Glomerular visceral epithelial cell (primary cell): Measurements from ENCODE around the gene TEX11.
"Not testable (repeated sequence)": the region's sequence is repeated elsewhere in the genome, so short reads cannot be mapped to it uniquely, and the experiment has no call there.

Source experiments
- DNase-seq: peaks from one replicate; pipeline ENCODE4 v3.0.0-alpha.2; 2016; ENCODE audit errors: extremely low spot score

Gene TEX11

DNA sequence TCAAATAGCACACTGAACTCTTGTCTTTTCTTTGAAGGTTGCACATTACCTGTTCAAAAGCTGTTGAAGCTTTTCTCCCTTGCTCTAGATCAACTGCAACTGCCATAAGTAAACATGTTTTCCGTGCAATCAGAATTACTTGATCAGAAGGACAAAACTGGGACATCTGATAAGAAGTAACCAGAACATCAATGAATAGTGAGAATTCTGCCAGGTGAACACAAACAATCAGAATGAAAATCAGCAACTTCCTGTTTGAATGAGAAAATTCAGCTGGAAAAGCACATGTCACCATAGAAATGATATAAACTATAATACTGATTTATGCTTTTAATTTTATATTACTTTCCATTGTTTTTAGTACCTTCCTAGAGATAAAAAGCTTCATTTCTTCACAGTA is 303.2 kb downstream of the TEX11 start:
- no peak for DNase-seq

DNA sequence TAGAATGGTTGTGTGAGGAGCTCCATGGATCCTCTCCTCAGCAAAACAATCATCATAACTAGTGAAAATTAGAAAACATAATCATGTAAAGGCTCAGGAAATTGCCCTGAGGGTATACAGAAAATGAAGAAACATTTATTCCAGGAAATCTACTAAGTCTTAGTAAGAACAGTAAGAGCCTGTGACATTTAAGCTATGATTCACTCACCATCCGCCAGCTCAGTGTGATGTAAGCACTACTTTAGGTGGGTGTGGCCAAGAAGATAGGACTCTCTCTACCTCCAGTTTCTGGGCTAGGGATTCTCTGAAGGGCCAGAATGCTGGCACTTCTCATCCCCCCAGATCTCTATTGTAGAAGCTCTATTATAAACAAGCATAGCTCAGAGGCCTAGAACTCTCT is 316.4 kb downstream of the TEX11 start:
- peak; percentile 1 for DNase-seq

DNA sequence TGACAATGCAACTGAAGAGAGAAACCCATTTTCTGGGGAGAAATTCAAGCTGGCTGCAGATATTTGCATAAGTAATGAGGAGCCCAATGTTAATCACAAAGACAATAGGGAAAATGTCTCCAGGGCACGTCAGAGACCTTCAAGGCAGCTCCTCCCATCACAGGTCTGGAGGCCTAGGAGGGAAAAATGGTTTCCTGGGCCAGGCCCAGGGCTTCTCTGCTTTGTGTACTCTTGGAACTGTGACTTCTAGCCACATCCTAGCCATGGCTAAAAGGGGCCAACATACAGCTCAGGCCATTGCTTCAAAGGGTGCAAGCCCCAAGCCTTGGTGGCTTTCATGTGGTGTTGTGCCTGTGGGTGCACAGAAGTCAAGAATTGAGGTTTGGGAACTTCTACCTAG is 321.4 kb downstream of the TEX11 start:
- not testable (repeated sequence) for DNase-seq

DNA sequence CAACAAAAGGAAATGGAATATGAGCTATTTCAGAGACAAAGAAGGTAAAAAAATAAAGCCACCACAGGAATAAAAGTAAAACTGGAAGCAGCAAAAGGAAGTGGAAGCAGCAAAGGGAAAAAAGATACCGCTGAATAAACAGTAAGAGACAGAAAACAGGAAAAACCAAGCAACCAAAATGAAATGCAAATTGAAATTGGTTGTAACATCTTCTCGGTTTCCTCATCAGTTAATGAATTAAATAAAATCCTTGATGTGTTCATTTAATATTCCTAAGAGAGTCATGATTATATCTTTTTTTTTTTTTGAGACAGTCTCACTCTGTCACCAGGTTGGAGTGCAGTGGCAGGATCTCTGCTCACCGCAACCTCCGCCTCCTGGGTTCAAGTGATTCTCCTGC is 331.1 kb downstream of the TEX11 start:
- DNase-seq, result no peak

DNA sequence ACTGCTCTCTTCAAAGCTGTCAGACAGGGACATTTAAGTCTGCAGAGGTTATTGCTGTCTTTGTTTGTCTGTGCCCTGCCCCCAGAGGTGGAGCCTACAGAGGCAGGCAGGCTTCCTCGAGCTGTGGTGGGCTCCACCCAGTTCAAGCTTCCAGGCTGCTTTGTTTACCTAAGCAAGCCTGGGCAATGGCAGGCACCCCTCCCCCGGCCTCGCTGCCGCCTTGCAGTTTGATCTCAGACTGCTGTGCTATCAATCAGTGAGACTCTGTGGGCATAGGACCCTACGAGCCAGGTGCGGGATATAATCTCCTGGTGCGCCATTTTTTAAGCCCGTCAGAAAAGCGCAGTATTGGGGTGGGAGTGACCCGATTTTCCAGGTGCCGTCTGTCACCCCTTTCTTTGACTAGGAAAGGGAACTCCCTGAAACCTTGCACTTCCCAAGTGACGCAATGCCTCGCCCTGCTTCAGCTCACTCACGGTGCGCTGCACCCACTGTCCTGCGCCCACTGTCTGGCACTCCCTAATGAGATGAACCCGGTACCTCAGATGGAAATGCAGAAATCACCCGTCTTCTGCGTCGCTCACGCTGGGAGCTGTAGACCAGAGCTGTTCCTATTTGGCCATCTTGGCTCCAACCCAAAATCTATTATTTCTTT is 338.5 kb downstream of the TEX11 start:
- not testable (repeated sequence) for DNase-seq

DNA sequence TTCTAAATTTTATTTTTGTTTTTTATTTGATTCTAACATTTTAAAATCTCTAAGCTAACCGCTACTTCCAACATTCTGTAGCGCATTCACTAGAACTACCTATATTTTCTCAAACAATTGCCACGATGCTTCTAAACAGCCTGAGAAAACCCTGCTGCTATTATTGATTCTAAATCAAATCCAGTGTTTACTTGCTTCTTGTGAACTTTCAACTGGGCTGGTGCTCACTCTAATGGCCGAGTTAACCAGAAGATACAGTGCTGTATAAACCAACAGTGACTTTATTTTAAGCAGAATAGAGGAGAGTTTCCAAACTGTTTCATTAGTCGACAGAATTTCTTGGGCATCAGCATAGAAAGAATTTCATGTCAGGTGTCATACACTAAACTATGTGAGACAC is 353.6 kb downstream of the TEX11 start:
- DNase-seq, result no peak

DNA sequence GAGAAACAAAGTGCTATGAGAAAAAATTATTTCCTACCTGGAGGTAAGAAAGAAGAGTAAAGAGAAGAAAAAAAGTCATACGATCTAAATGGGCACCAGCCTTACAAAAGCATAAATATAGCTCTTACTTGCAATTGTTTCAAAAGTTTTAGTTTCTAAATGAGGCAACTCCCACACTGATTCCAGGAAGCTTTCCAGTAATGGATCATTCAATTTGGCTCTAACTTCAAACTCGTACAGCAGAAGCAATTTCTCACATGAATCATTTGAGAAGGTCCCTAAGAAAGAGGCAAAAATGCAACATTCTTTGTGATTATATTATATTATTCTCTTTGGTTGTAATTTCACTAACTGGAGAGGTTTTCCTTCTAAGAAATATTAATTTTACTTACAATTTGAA is 354.0 kb downstream of the TEX11 start:
- DNase-seq, result no peak

DNA sequence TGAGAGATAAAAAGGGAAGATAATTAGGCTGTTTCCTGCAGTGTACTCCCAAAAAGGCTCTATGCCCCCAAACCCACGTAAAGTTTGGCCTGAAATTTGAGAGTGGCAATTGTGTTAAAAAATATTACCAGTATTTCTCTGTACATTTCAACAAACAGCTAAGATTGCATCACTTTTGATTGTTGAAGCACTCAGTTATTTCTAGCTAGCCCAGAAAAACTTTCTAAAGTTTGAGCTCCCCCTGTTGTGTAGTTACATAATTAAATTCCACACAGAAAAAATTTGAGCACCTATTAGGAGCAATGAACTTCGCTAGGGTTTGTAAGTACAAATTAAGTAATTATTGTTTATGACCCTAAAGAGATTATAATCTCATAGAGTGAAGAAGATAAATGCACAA is 354.4 kb downstream of the TEX11 start:
- DNase-seq, result peak; percentile 1

DNA sequence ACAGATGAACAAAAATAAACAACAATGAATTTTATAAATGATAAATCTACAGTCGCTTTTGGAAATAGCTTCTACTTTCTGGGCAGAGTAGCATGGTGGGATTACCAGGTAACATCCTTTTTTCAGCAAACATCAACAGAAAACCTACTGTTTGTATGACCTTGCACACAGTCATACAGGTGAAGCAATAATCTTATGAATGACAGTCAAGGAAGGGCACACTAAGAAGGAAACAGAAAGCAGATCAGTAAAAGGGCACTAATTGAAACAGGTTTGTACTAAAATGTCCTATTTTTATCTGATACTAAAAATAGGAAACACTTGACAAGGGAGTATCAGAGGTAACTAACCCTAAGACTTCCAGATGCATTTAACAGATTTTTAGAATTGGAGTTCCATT is 355.0 kb downstream of the TEX11 start:
- DNase-seq, result no peak

DNA sequence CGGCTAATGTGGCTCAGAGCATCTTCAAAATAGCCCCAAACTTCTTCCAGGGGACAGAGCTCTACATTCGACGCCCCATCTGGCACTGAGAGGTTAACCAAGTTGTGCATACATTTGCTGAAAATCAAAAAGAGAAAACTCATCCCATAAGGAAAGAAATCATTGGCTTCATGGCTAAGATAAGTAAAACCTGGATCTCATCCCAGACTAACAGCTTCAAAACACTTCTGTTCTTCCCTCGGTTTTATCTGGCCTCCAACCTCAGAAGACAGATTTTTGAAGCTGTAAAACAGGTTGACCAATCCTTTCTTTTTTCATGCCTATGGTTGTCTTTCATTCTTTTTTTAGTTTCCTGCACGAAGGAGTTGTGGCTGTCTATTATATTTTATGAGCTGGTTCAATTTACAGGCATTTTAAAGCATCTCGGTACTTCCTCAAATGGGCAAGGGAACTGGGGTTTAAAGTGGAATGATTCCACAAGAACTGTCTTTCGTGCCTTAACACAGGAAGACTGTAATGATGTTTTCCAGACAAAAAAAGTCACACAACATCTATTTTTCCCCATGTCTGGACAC is 356.3 kb downstream of the TEX11 start:
- DNase-seq, result no peak

DNA sequence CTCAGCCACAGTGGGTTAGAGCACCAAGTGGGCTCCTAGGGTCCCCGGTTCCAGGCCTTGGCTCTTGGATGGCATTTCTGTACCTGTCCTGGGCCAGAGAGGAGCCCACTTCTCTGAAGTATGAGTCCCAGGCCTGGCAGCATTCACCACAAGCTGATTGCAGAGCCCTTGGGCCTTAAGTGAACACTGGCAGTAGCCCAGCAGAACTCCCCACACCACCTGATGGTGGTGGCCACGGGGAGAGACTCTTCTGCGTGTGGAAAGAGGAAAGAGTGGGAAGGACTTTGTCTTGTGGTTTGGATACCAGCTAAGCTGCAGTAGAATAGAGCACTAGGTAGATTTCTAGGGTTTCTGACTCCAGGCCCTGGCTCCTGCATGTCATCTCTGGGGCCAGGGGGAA is 359.1 kb downstream of the TEX11 start:
- DNase-seq, result no peak

DNA sequence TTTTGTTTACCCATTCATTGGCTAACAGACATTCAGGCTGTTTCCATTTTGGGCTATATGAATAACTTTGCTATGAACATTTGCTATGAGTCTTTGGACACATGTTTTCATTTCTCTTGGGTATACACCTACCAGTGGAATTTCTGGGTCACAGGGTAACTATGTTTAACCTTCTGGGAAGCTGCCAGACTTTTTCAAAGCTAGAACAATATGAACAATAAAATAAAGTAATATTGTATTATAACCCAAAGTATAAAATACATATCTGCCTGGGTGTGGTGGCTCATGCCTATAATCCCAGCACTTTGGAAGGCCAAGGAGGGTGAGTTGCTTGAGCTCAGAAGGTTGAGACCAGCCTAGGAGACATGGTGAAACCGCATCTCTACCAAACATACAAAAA is 373.3 kb downstream of the TEX11 start:
- DNase-seq, result no peak

DNA sequence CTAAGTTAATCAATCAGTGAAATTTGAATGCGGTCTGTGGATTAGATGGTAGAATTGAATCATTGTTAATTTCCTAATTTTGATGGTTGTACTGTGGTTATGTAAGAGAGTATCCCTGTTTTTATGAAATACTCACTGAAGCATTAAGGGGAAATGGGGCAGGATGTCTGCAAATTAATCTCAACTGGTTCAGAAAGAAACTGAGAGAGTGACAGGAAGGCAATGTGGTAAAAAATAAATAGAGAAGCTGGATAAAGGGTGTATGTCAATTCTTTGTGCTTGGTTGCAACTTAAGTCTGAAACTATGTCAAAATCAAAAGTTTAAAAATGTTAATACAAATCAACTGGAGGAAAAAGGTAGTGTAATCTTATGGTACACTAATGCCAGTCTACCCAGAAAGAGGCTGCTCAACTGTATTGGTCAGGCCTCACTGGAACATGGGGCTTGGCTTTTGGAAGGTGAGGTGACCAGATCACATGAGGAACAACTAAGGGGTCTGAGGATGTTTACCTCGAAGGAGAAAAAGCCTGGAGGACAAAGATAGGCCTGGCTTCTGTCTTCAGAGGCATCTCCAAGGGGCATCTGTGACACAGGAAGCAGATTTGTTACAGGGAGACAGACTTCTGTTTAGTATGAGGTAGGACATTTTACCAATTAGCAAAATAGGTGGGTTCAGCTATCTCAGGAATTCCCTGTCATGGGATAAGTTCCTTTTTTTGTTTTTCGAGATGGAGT is 380.7 kb downstream of the TEX11 start:
- DNase-seq, result no peak

DNA sequence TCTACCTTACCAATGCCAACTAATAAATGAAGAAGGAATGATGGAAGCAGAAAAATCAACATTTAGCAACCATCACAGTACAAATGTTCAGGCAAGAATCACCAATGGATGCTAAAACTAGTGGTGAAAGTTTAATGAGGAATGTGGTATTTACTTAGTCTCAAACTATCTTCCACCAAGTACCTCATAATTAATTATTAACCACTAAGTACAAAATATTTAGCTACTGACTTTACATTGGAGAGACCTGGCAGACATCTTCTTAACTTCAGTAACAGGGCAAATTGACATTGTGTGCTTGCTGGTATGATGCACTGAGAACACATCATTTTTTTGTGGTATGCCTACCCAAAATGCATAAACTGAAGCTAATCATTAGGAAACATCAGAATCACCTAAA is 381.5 kb downstream of the TEX11 start:
- DNase-seq, result no peak

DNA sequence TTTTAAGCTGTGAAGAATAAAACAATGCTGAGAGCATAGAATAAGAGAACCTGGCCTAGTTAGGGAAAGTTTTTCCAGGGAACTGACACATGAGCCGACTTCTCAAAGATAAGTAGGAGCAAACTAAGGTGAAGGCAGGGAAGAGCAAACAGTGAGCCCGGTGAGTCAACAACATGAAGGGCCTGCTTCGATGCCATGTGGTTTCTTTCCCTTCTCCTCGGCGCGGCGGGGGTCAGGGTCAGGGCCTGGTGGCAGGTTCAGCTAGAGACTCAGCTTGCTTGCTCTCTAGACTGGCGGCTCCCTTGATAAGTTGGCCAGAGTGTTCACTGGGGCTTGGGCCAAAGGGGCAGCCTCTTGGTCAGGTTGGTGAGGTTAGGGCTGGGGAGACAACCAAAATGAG is 382.8 kb downstream of the TEX11 start:
- DNase-seq, result no peak

DNA sequence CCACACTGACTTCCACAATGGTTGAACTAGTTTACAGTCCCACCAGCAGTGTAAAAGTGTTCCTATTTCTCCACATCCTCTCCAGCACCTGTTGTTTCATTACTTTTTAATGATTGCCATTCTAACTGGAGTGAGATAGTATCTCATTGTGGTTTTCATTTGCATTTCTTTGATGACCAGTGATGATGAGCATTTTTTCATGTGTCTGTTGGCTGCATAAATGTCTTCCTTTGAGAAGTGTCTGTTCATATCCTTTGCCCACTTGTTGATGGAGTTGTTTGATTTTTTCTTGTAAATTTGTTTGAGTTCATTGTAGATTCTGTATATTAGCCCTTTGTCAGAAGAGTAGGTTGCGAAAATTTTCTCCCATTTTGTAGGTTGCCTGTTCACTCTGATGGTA is 392.8 kb downstream of the TEX11 start:
- DNase-seq, result not testable (repeated sequence)

DNA sequence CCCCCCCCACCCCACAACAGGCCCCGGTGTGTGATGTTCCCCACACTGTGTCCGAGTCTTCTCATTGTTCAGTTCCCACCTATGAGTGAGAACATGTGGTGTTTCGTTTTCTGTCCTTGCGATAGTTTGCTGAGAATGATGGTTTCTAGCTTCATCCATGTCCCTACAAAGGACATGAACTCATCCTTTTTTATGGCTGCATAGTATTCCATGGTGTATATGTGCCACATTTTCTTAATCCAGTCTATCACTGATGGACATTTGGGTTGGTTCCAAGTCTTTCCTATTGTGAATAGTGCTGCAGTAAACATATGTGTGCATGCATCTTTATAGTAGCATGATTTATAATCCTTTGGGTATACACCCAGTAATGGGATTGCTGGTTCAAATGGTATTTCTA is 393.2 kb downstream of the TEX11 start:
- DNase-seq, result not testable (repeated sequence)

DNA sequence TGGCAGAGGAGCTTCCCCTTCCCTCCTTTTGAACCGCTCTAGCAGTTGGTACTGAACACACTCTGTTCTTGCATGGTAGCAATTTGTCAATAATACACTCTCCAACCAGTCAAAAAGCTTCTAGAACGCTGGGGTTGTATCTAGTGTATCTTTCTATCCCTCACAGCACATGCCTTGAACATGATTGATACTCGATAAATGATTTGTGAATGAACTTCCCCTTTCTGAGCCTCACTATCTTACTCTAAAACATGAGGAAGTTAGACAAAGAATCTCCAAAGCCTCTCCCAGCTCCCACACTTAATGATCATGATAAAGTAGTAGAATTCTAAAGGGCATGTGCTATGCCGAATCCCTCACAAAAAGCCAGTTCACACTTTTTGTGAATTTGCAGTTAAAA is 399.4 kb downstream of the TEX11 start:
- DNase-seq, result no peak

DNA sequence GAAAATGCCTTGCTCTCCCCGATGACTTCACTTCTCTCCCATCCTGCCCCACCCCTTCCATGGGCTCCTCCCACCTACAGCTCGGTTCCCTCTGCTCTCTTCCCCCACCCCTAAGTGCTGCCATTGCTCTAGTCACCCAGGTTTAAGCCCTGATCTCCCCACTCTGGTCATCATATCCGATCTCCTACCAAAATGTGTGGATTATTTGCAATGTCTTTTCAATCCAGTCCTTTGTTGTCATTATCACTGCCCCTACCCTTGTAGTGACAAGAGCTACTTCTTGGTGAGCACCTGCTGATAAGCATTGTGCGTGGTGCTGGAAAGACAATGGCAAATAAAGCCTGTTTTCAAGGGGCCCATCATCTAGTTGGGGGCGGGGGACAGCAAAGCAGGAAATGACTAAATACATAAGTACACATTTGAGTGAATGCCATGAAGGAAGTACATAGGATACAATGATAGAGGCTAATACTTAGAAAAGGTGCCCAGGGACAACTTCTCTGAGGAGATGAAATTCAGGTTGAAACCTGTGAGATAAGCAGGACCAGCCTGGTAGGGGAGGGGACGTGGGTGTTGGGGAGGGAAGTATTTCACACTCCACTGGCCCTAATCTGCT is 400.1 kb downstream of the TEX11 start:
- DNase-seq, result no peak

DNA sequence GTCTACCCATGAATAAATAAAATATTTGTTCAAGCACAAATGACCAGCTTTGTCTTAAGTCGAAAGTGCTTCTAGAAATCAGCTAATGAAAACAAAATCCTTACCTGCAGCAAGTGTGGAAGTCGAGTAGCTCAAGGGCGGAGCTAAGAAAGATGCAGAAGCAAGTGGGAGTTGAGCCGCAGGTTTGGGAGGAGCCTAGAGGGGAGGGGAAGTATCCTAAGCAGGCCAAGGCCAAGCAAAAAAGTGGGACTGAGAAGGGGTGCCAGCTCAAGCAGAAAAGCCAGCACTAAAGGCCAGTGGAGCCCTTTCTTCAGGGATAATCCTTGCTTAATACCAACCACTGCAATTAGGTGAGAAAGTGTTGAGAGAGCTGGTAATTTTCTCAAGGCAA is 403.1 kb downstream of the TEX11 start:
- DNase-seq, result no peak

DNA sequence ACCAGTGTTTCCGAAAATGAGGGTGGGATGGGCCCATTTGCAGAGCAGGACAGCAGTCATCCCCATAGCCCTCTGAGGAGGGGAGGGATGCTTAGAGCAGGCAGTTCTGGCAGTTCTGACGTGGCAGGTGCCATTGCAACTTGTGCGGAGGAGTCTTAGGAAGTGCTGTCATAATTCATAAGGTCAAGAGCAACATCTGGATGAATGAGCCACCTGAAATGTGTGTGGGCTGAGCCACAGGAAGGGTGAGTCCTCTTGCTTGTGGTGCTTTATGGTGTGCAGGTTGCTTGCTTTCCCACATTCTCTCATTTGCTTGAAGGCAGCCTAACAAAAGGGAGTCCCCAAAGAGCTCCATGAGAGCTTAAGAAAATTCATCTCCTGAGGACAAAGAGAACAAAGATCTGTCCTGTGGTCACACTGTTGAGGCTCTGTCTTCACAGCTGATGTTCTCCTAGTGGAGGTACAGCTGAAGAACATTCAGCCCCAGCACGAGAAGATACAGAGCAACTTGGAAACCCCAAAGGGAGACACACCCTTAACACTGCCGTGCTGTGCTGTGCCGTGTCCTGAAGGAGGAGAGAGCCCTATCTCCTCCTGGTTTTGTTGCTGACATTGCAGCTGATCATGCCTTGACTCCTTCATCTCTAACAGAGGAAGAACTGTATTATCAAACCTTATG is 403.6 kb downstream of the TEX11 start:
- DNase-seq, result no peak

DNA sequence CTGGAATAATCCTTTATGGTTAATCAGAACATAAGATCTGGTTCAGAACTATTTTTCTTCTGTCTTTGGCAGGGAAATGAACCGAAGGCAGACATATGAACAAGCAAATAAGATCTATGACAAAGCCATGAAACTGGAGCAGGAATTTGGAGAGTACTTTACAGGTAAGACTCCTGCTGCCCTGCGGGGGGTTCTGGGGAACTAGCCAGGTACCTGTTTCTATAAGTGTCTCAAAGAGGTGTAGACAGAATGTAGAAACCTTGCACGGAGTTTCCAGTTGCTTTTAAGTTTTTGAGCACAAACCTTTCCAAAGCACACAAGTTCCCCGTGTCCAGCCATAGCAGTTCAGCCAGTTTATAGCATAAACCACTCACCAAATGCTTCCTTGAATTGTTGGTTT is 407.7 kb downstream of the TEX11 start:
- DNase-seq, result no peak
